GM12878 (cell line): ENCODE results near the gene CYB561A3. TPM values are rescaled to one million over a fixed set of nuclear protein-coding genes. Genes with fewer than 3 reads are reported as not detected.

Experiments
- ATAC-seq: fragments of 200-7000 bp; cut with Tn5 transposase; 3 replicates; pipeline ENCODE4 v1.9.1; 2020; ENCODE audit warnings: mild to moderate bottlenecking, moderate library complexity
- BruUV-seq: library from RNA; stranded (reverse); fragments of 400-500 nt; replicated peaks from 2 replicates; lab custom pipeline; 2021; lab: Mats Ljungman, UMichigan
- CTCF ChIA-PET: fragments of 300-600 bp; sonication (Branson Sonifier 250); formaldehyde crosslinking; extraction: SDS; loops from one replicate; lab custom pipeline; 2021; ENCODE audit warnings: inconsistent platforms; lab: Yijun Ruan, JAX
- POLR2A ChIA-PET: fragments of 350-600 bp; formaldehyde crosslinking; extraction: SDS; loops from one replicate; lab custom pipeline; 2021; ENCODE audit warnings: inconsistent platforms; lab: Charles Lee
- RAD21 ChIA-PET: fragments of 300-600 bp; sonication (Branson Sonifier 250); formaldehyde crosslinking; loops from one replicate; lab custom pipeline; 2023; ENCODE audit warnings: antibody characterized with exemption; ENCODE audit not compliant: unreplicated experiment; lab: Charles Lee
- SMC1A ChIA-PET: fragments of 300-600 bp; sonication (Branson Sonifier 250); formaldehyde crosslinking; loops from one replicate; lab custom pipeline; 2023; ENCODE audit not compliant: unreplicated experiment, uncharacterized antibody; lab: Charles Lee
- DNase-seq: peaks from one replicate; pipeline ENCODE4 v3.0.0-alpha.2; 2011; ENCODE audit warnings: low read depth, low spot score
- FAIRE-seq: peaks from 3 replicates; lab custom pipeline; 2011; peaks lifted over from hg19 to GRCh38; lab: Jason Lieb, UNC
- H2AFZ ChIP-seq: 2 replicates; pipeline ENCODE4 v1.6.0; 2011; ENCODE audit warnings: low read depth, low read length, control low read depth; ENCODE audit not compliant: control insufficient read depth
- H3K27ac ChIP-seq: 2 replicates; pipeline ENCODE4 v1.5.1; 2011; ENCODE audit warnings: control low read depth; ENCODE audit not compliant: control insufficient read depth, insufficient read depth
- H3K27me3 ChIP-seq, 2 experiments: replicated peaks in 1 of 2; 2 replicates each; pipeline versions ENCODE4 v1.6.0 to v1.6.1; 2011; ENCODE audit warnings: low read length in 1 of 2; ENCODE audit not compliant: control insufficient read depth in 2 of 2, insufficient read depth in 2 of 2
- H3K36me3 ChIP-seq, 2 experiments: 2 replicates each; pipeline ENCODE4 v1.5.1; 2011; ENCODE audit warnings: low read length in 1 of 2; ENCODE audit not compliant: control insufficient read depth in 2 of 2, insufficient read depth in 2 of 2
- H3K4me1 ChIP-seq: 2 replicates; pipeline ENCODE4 v1.6.1; 2011; ENCODE audit warnings: mild to moderate bottlenecking, low read length, moderate library complexity, mixed read lengths; ENCODE audit not compliant: control insufficient read depth, insufficient read depth
- H3K4me2 ChIP-seq: 2 replicates; pipeline ENCODE4 v1.6.0; 2011; ENCODE audit warnings: control low read depth; ENCODE audit not compliant: control insufficient read depth, insufficient read depth
- H3K4me3 ChIP-seq: fragments of 200-600 bp; sonication (generic); 2 replicates; pipeline ENCODE4 v1.5.1; 2016
- H3K79me2 ChIP-seq: 2 replicates; pipeline ENCODE4 v1.6.0; 2011; ENCODE audit warnings: low read length; ENCODE audit not compliant: control insufficient read depth, insufficient read depth
- H3K9ac ChIP-seq: 2 replicates; pipeline ENCODE4 v1.8.0; 2011; ENCODE audit warnings: low read length, control low read depth, mixed read lengths; ENCODE audit not compliant: control insufficient read depth, insufficient read depth
- H3K9me3 ChIP-seq: replicated peaks from 3 replicates; pipeline ENCODE4 v1.5.1; 2011; ENCODE audit warnings: mild to moderate bottlenecking, low read length; ENCODE audit not compliant: control insufficient read depth, insufficient read depth
- H4K20me1 ChIP-seq: 2 replicates; pipeline ENCODE4 v1.6.0; 2011; ENCODE audit not compliant: control insufficient read depth, insufficient read depth
- ATF2 ChIP-seq: IDR thresholded peaks from 2 replicates; pipeline ENCODE4 v1.6.1; 2012; ENCODE audit warnings: low read length, inconsistent platforms
- ATF3 ChIP-seq: IDR thresholded peaks from 2 replicates; pipeline ENCODE4 v1.6.1; 2011; ENCODE audit warnings: low read depth, mild to moderate bottlenecking, low read length, moderate library complexity, borderline replicate concordance; ENCODE audit errors: extremely low read depth
- BACH1 ChIP-seq: fragments of 450-650 bp; IDR thresholded peaks from 2 replicates; pipeline ENCODE4 v1.6.1; 2017; ENCODE audit warnings: mild to moderate bottlenecking, borderline replicate concordance
- EGR1 ChIP-seq, 2 experiments: IDR thresholded peaks; 1 replicate in 1 of 2; 2 replicates in 1 of 2; pipeline ENCODE4 v1.6.1; 2011 to 2012; ENCODE audit warnings: low read depth in 2 of 2, low read length in 2 of 2, borderline replicate concordance in 1 of 2, mild to moderate bottlenecking in 1 of 2, moderate library complexity in 1 of 2
- ETV6 ChIP-seq, 2 experiments: fragments of 450-650 bp in 1 of 2; IDR thresholded peaks in 1 of 2; conservative IDR thresholded peaks in 1 of 2; 2 replicates each; pipeline ENCODE4 v1.6.1; 2014; ENCODE audit warnings: antibody characterized with exemption in 1 of 2, borderline replicate concordance in 1 of 2, low read depth in 1 of 2, mild to moderate bottlenecking in 1 of 2, moderate library complexity in 1 of 2
- NBN ChIP-seq: fragments of 450-650 bp; IDR thresholded peaks from 2 replicates; pipeline ENCODE4 v1.6.1; 2016
- NFIC ChIP-seq: IDR thresholded peaks from 2 replicates; pipeline ENCODE4 v1.6.1; 2012; ENCODE audit warnings: low read depth, mild to moderate bottlenecking, inconsistent platforms, low read length, moderate library complexity
- NFXL1 ChIP-seq: fragments of 450-650 bp; IDR thresholded peaks from 2 replicates; pipeline ENCODE4 v1.6.1; 2017; ENCODE audit warnings: antibody characterized with exemption, mild to moderate bottlenecking, borderline replicate concordance
- ZBTB40 ChIP-seq: fragments of 450-650 bp; IDR thresholded peaks from 2 replicates; pipeline ENCODE4 v1.6.1; 2016; ENCODE audit warnings: mild to moderate bottlenecking, moderate library complexity, borderline replicate concordance
- ZNF687 ChIP-seq: fragments of 450-650 bp; IDR thresholded peaks from 2 replicates; pipeline ENCODE4 v1.6.1; 2017; ENCODE audit warnings: mild to moderate bottlenecking, moderate library complexity
- WGBS: methylation state at CpG from one replicate; pipeline ENCODE4 v1.1.6; 2016; ENCODE audit warnings: low lambda C conversion rate; ENCODE audit not compliant: insufficient replicate concordance, insufficient coverage; ENCODE audit errors: missing lambda C conversion rate; 5-methylcytosine and 5-hydroxymethylcytosine counted together
- in situ Hi-C: fragments of 300-500 bp; cut with MboI; formaldehyde crosslinking; loops from 9 replicates; pipeline ENCODE4 v1.14.3; 2018; ENCODE audit warnings: mixed read lengths
- intact Hi-C: fragments of 100-400 bp; cut with micrococcal nuclease; formaldehyde crosslinking; loops from one replicate; pipeline ENCODE4 v1.14.2; 2022; ENCODE audit not compliant: unreplicated experiment
- polyA plus RNA-seq, 11 experiments: library from polyadenylated mRNA; depleted of rRNA in 4 of 11; unstranded in 6 of 11; stranded (reverse) in 5 of 11; fragments of >200 nt; fragmentation: Nextera tagmentation in 4 of 11; fragmentation: Illumina TruSeq in 1 of 11; extraction: Ambion mirVana in 4 of 11; extraction: Trizol in 1 of 11; gene quantifications; 1 replicate in 1 of 11; 2 replicates in 10 of 11; pipeline versions ENCODE4 v1.2.1 to v1.2.3, GENCODE V29; 2011 to 2016; ENCODE audit warnings: inconsistent platforms in 2 of 11, missing spikeins in 2 of 11, low read depth in 1 of 11
- total RNA-seq, 4 experiments: library from RNA; depleted of rRNA in 3 of 4; stranded (reverse); fragments of >200 nt in 3 of 4; fragmentation: Illumina TruSeq in 1 of 4; extraction: Trizol in 1 of 4; gene quantifications; 2 replicates each; pipeline versions ENCODE4 v1.2.1 to v1.2.3, GENCODE V29; 2013 to 2021

Gene CYB561A3
- total and polyA plus RNA-seq, 10 of the 15 experiments (the other 5 are each of a cell fraction or from before 2014, with no cell fraction given): 40.1 to 169 (median 74.4) TPM

- intact Hi-C loops (no loop called here), in situ Hi-C loops (no loop called here)
- Histone ChIP-seq H2AFZ (no peak overlapping the region), H3K9me3 (no peaks in the 10 kb centered on the region), H3K36me3 (peaks cover 17 to 20% of the 10 kb centered on the region in 2 experiments), H3K79me2 (peaks cover 3% of the 10 kb centered on the region), H3K4me3 (no peak overlapping the region), H3K27me3 (no peaks in the 10 kb centered on the region), H4K20me1 (no peaks in the 10 kb centered on the region), H3K27ac (no peak overlapping the region), H3K4me1 (no peaks in the 10 kb centered on the region), H3K9ac (no peak overlapping the region), H3K4me2 (no peak overlapping the region)
- SMC1A ChIA-PET: no interaction called here
- no peak for ATAC-seq
- CTCF ChIA-PET: no interaction called here
- BruUV-seq: no TSS peak
- RAD21 ChIA-PET: interaction anchor here (2.3 kb wide), 1 partner anchor 14 kb away, joined by 8 read pairs; no protein-coding TSS in a partner anchor
- POLR2A ChIA-PET: interaction anchor here (1.5 kb wide), 1 partner anchor 11 kb away, joined by 3 read pairs; no protein-coding TSS in a partner anchor
- TF ChIP-seq NFIC: no peak
- TF ChIP-seq EGR1 (IDR thresholded peaks at IDR 0.05; ENCODE audit: borderline replicate concordance in 1 of 2, low read depth in 2 of 2, low read length in 2 of 2): no peak
- no peak for TF ChIP-seq NBN
- no peak for TF ChIP-seq ATF3
- no peak for TF ChIP-seq ZNF687
- no peak for TF ChIP-seq BACH1
- TF ChIP-seq NFXL1: no peak
- TF ChIP-seq ZBTB40: no peak
- TF ChIP-seq ATF2: no peak
- TF ChIP-seq ETV6 (conservative IDR thresholded peaks at IDR 0.05 in 1 of 2, IDR thresholded peaks at IDR 0.05 in 1 of 2; ENCODE audit: borderline replicate concordance in 1 of 2, low read depth in 1 of 2): no peak
- no peak for DNase-seq
- no peak for FAIRE-seq
- WGBS: 83% methylated on average over 1 of the region's 1 CpG
Measured at GRCh38 chr11:61350336-61350735, 11.3 kb downstream of the CYB561A3 start.
